Upper lobe of left lung (tissue), 4 donors: Measurements from ENCODE around the gene AMZ2.

Experiments used
- POLR2A ChIP-seq, 4 donors: fragments of 450-650 bp; IDR thresholded peaks; one replicate each; pipeline ENCODE4 v1.5.1; 2016 to 2017; ENCODE audit warnings: antibody characterized with exemption in 4 of 4, mild to moderate bottlenecking in 2 of 4
- TF ChIP-seq, protein P1 (sequence below), 6 experiments: fragments of 450-650 bp in 4 of 6; fragments of 200-600 bp in 2 of 6; sonication (generic) in 2 of 6; IDR thresholded peaks; one replicate each; pipeline ENCODE4 v1.5.1; 2016 to 2019; ENCODE audit warnings: antibody characterized with exemption in 6 of 6

DNA sequence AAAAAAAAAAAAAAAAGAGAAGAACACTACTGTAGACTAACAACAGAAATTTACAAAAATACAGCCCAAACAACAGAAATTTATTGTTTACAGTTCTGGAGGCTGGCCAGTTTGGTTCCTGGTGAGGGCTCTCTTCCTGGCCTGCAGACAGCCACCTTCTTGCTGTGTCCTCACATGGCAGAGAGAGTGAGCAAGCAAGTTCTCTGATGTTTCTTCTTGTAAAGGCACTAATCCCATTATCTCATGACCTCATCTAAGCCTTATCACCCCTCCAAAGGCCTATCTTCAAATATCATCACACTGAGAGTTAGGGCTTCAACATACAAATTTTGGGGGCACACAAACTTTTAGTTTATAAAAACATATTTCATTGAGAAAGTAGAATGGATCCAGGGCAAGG is 50.8 kb downstream of the AMZ2 start:
- TF ChIP-seq, protein P1, sequence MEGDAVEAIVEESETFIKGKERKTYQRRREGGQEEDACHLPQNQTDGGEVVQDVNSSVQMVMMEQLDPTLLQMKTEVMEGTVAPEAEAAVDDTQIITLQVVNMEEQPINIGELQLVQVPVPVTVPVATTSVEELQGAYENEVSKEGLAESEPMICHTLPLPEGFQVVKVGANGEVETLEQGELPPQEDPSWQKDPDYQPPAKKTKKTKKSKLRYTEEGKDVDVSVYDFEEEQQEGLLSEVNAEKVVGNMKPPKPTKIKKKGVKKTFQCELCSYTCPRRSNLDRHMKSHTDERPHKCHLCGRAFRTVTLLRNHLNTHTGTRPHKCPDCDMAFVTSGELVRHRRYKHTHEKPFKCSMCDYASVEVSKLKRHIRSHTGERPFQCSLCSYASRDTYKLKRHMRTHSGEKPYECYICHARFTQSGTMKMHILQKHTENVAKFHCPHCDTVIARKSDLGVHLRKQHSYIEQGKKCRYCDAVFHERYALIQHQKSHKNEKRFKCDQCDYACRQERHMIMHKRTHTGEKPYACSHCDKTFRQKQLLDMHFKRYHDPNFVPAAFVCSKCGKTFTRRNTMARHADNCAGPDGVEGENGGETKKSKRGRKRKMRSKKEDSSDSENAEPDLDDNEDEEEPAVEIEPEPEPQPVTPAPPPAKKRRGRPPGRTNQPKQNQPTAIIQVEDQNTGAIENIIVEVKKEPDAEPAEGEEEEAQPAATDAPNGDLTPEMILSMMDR (IDR thresholded peaks at IDR 0.05) = no peak
- TF ChIP-seq POLR2A (IDR thresholded peaks at IDR 0.05) = no peak
